Astrocyte (in vitro differentiated cells and primary cell): ENCODE measurements around the gene PRKCH. TPM values are rescaled to one million over a fixed set of nuclear protein-coding genes. Genes with fewer than 3 reads are reported as not detected.

Experiments used
- DNase-seq: peaks from one replicate; pipeline ENCODE4 v3.0.0-alpha.2; 2010; ENCODE audit warnings: low read depth
- FAIRE-seq: peaks from 2 replicates; lab custom pipeline; 2011; peaks lifted over from hg19 to GRCh38; lab: Jason Lieb, UNC
- H2AFZ ChIP-seq: 2 replicates; pipeline ENCODE4 v1.6.0; 2012; ENCODE audit warnings: low read depth, low read length, inconsistent platforms
- H3K27ac ChIP-seq: 2 replicates; pipeline ENCODE4 v1.5.1; 2011; ENCODE audit warnings: low read depth, low read length, inconsistent platforms
- H3K27me3 ChIP-seq: 2 replicates; pipeline ENCODE4 v1.6.0; 2011; ENCODE audit warnings: low read length, inconsistent platforms; ENCODE audit not compliant: insufficient read depth
- H3K36me3 ChIP-seq: 2 replicates; pipeline ENCODE4 v1.5.1; 2011; ENCODE audit warnings: low read length, inconsistent platforms; ENCODE audit not compliant: insufficient read depth
- H3K4me1 ChIP-seq: 2 replicates; pipeline ENCODE4 v1.5.1; 2011; ENCODE audit warnings: low read length, inconsistent platforms; ENCODE audit not compliant: insufficient read depth
- H3K4me2 ChIP-seq: 2 replicates; pipeline ENCODE4 v1.6.0; 2012; ENCODE audit warnings: low read length, inconsistent platforms
- H3K4me3 ChIP-seq: 2 replicates; pipeline ENCODE4 v1.5.1; 2011; ENCODE audit warnings: low read depth, mild to moderate bottlenecking, low read length, inconsistent platforms; ENCODE audit not compliant: insufficient read depth
- H3K79me2 ChIP-seq: 2 replicates; pipeline ENCODE4 v1.6.0; 2012; ENCODE audit warnings: mild to moderate bottlenecking, low read length, inconsistent platforms; ENCODE audit not compliant: insufficient read depth
- H3K9ac ChIP-seq: 2 replicates; pipeline ENCODE4 v1.6.0; 2012; ENCODE audit warnings: mild to moderate bottlenecking, low read length, inconsistent platforms
- H3K9me3 ChIP-seq: 2 replicates; pipeline ENCODE4 v1.5.1; 2012; ENCODE audit warnings: low read depth, mild to moderate bottlenecking, low read length, inconsistent platforms; ENCODE audit not compliant: insufficient read depth
- H4K20me1 ChIP-seq: 2 replicates; pipeline ENCODE4 v1.6.0; 2012; ENCODE audit warnings: low read length, inconsistent platforms; ENCODE audit not compliant: insufficient read depth
- H3K27ac Mint-ChIP-seq: one replicate; pipeline ENCODE4 v1.8.0; 2021; ENCODE audit warnings: mild to moderate bottlenecking, mixed read lengths; ENCODE audit not compliant: unreplicated experiment
- H3K27me3 Mint-ChIP-seq: one replicate; pipeline ENCODE4 v1.8.0; 2021; ENCODE audit warnings: low read depth, mixed read lengths; ENCODE audit not compliant: unreplicated experiment
- H3K36me3 Mint-ChIP-seq: one replicate; pipeline ENCODE4 v1.8.0; 2021; ENCODE audit warnings: low read depth, mixed read lengths; ENCODE audit not compliant: unreplicated experiment
- H3K4me1 Mint-ChIP-seq: one replicate; pipeline ENCODE4 v1.8.0; 2021; ENCODE audit warnings: low read depth, mixed read lengths; ENCODE audit not compliant: unreplicated experiment
- H3K4me3 Mint-ChIP-seq: one replicate; pipeline ENCODE4 v1.8.0; 2021; ENCODE audit warnings: mild to moderate bottlenecking, moderate library complexity, mixed read lengths; ENCODE audit not compliant: unreplicated experiment
- H3K9me3 Mint-ChIP-seq: one replicate; pipeline ENCODE4 v1.8.0; 2021; ENCODE audit warnings: mild to moderate bottlenecking, mixed read lengths; ENCODE audit not compliant: unreplicated experiment
- CTCF ChIP-seq: IDR thresholded peaks from 2 replicates; pipeline ENCODE4 v1.5.1; 2011; ENCODE audit warnings: low read depth, mild to moderate bottlenecking, inconsistent platforms, low read length, moderate library complexity; ENCODE audit not compliant: insufficient read depth
- EZH2 ChIP-seq: IDR thresholded peaks from 2 replicates; pipeline ENCODE4 v1.6.1; 2012; ENCODE audit warnings: mild to moderate bottlenecking, low read length, inconsistent platforms; ENCODE audit not compliant: insufficient read depth
- total RNA-seq: library from RNA; stranded (reverse); gene quantifications from 2 replicates; pipeline ENCODE4 v1.2.1, GENCODE V29; 2021

PRKCH gene
- total RNA-seq, 1 donor from 2014 or later, result 6.0 TPM

- Histone ChIP-seq H3K9me3 (no peaks in the 10 kb centered on the region), H3K27me3 (no peaks in the 10 kb centered on the region), H3K27ac (no peak overlapping the region), H4K20me1 (no peaks in the 10 kb centered on the region), H3K36me3 (no peaks in the 10 kb centered on the region), H3K9ac (no peak overlapping the region), H3K79me2 (no peaks in the 10 kb centered on the region), H3K4me3 (no peak overlapping the region), H3K4me1 (peaks cover 18% of the 10 kb centered on the region), H3K4me2 (no peak overlapping the region), H2AFZ (no peak overlapping the region)
- no peak for DNase-seq
- H3K9me3 Mint-ChIP-seq, result peaks cover 2% of the 10 kb centered on the region
- H3K27me3 Mint-ChIP-seq, result no peaks in the 10 kb centered on the region
- H3K36me3 Mint-ChIP-seq, result no peaks in the 10 kb centered on the region
- no peak for FAIRE-seq
- H3K27ac Mint-ChIP-seq, result no peak overlapping the region
- no peak overlapping the region for H3K4me3 Mint-ChIP-seq
- peaks cover 41% of the 10 kb centered on the region for H3K4me1 Mint-ChIP-seq
- TF ChIP-seq CTCF (no peak), EZH2 (no peak)
Measured at GRCh38 chr14:61539631-61540030, 218.3 kb downstream of the PRKCH start.

DNA sequence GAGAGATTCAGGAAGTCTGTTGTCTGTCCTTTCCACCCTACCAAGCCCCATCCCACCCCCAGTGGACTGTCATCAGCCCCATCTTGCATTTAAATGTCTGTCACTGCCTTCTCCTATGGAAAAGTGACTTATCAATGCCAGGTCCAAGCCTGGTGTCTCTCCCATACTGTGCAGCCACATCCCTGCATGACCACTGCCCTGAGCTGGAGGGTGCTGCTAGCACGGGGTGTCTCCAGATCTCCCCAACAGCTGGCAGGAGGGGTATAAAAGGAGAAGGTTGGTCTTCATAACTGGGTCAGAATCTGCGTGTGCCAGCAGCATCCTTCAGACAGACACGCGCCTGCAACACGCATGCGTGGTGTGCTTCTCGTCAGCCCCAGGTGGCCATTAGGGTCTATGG lies 219.6 kb downstream of the PRKCH start:
- DNase-seq (no peak), FAIRE-seq (no peak)
- Histone ChIP-seq H4K20me1 (no peaks in the 10 kb centered on the region), H3K79me2 (no peaks in the 10 kb centered on the region), H3K4me2 (no peak overlapping the region), H3K9me3 (no peaks in the 10 kb centered on the region), H2AFZ (no peak overlapping the region), H3K36me3 (no peaks in the 10 kb centered on the region), H3K4me1 (peaks cover 18% of the 10 kb centered on the region), H3K4me3 (no peak overlapping the region), H3K27me3 (no peaks in the 10 kb centered on the region), H3K27ac (no peak overlapping the region), H3K9ac (no peak overlapping the region)
- no peaks in the 10 kb centered on the region for H3K27me3 Mint-ChIP-seq
- peak overlapping the region; percentile 35 for H3K27ac Mint-ChIP-seq
- H3K4me1 Mint-ChIP-seq, result peaks cover 30% of the 10 kb centered on the region
- no peak overlapping the region for H3K4me3 Mint-ChIP-seq
- H3K9me3 Mint-ChIP-seq, result no peaks in the 10 kb centered on the region
- TF ChIP-seq CTCF (no peak), EZH2 (no peak)
- H3K36me3 Mint-ChIP-seq, result no peaks in the 10 kb centered on the region

DNA sequence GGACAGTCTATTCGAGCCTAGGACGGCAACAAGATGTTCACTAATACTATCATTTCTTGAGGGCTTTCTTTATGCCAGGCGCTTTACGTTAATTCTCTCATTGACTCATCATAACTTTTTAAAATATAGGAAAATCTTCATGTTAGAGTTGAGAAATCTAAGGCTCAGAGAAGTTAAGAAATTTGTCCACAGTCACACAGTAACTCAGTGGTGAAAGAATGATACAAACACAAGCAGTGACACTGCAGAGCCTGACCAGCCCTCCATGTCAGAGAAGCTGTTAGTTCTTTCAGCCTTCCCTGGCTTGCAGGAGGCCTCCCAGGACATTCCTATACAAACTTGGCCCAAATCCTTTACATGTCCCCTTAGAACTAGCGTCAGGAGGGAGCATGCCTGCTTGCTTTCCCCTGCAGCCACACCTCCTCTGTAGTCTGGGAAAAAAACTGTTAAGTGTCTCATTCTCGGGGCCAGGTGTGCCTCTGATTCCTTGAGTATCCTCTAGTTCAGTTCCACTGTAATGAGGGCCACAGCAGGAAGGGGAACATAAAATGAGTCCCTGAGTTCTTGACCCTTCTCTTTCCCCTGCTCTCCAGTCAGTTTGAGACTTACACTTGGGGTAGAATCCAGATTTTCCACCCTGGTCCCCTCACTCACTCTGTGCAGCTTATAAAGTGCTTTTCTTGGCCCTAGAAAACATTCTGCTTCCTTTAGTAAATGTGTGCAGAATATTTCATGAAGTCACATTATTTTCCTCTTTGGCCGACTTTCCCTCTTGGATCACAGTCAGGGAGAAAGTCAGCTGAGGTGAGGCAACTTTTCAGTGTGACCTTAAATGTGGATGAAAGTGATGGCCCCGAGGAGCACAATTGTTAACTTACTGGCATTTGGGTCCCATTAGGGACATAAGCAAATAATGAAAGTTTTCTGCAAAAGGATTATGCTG lies 221.7 kb downstream of the PRKCH start:
- Mint-ChIP-seq H3K4me1 (peaks cover 26% of the 10 kb centered on the region), H3K27ac (no peak overlapping the region), H3K36me3 (no peaks in the 10 kb centered on the region), H3K27me3 (no peaks in the 10 kb centered on the region), H3K4me3 (no peak overlapping the region), H3K9me3 (no peaks in the 10 kb centered on the region)
- no peaks in the 10 kb centered on the region for H4K20me1 ChIP-seq
- no peak overlapping the region for H3K4me2 ChIP-seq
- peaks cover 15% of the 10 kb centered on the region for H3K4me1 ChIP-seq
- no peak for FAIRE-seq
- no peaks in the 10 kb centered on the region for H3K79me2 ChIP-seq
- H3K27ac ChIP-seq, result no peak overlapping the region
- no peak overlapping the region for H3K4me3 ChIP-seq
- no peak for TF ChIP-seq EZH2
- TF ChIP-seq CTCF, result no peak
- no peak for DNase-seq
- no peak overlapping the region for H3K9ac ChIP-seq
- no peaks in the 10 kb centered on the region for H3K27me3 ChIP-seq
- no peak overlapping the region for H2AFZ ChIP-seq
- no peaks in the 10 kb centered on the region for H3K9me3 ChIP-seq
- H3K36me3 ChIP-seq, result no peaks in the 10 kb centered on the region
